ENCODE measurements around the gene HOXB6.

The HOXB6 gene

DNA sequence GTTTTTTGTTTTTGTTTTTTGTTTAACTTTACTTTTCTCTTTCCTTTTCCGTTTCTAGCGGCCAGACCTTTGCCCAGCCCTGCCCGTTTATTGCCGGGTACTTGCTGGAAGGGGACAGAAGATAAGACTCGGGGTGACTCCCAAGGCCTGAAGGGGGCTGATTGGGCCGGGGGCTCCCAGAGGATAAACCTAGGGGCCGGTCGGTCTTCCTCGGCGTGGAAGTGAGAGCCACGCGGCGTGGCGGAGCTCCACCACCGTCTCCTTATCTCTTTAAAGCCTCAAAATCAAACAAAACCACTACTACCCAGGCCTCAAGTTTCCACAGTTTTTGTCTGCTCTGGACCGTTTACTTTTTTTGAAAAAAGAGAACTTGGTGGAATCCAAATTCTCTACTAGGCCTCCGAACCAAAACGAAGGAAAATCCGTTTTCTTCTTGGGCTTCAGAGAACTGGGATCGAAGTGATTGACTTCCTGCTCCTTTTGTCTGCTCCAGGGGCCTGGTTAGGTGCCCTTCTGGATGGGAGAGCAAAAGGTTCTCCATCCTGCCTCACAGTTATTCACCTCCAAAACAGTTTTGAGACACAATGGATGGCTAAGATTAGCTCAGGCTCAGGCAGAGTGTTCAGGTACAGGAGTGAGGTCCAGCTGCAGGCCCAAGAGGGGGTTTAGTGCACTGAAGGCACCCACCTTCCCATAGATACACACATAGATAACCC, 29.9 kb upstream of the HOXB6 start:
- H3K27me3 ChIP-seq (ENCODE audit: control insufficient read depth in 1 of 2, insufficient read depth in 2 of 2, low read length in 2 of 2): peaks cover 89 to 95% of the 10 kb centered on the region in 2 donors
- H3K4me3 ChIP-seq (ENCODE audit: low read depth in 1 of 2, low read length in 2 of 2): no peak overlapping the region
- no peak overlapping the region for H3K9ac ChIP-seq (ENCODE audit: low read depth in 1 of 2, low read length in 2 of 2)
- no peaks in the 10 kb centered on the region for H3K36me3 ChIP-seq (ENCODE audit: control insufficient read depth in 1 of 2, insufficient read depth in 2 of 2, low read length in 2 of 2)
- H3K9me3 ChIP-seq (ENCODE audit: control insufficient read depth in 1 of 2, low read length in 2 of 2): no peaks in the 10 kb centered on the region
- H3K4me1 ChIP-seq (ENCODE audit: control insufficient read depth in 1 of 2, insufficient read depth in 2 of 2, low read length in 2 of 2): no peaks in the 10 kb centered on the region
- no peak overlapping the region for H3K27ac ChIP-seq (ENCODE audit: low read depth, low read length)

DNA sequence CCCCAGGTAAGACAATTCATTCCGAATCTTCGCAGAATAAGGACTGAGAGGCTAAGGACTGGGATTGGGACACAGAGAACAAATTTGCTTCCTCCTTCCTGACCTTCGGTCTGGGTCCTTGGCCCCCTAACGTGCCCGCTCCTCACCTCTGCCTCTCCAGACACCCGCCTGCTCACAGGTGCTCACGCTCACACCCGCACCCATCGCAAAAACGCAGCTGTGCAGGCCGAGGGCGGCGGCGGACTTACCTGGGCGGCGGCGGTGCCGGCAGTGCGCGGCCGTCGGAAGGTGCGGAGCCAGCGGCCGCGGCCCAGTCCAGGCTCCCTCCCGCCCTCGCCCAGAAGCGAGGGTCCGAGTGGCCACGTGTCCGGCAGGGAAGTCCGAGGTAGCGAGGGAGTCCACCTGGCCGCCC, 28.5 kb upstream of the HOXB6 start:
- Histone ChIP-seq H3K36me3 (ENCODE audit: control insufficient read depth in 1 of 2, insufficient read depth in 2 of 2, low read length in 2 of 2) (no peaks in the 10 kb centered on the region), H3K27ac (ENCODE audit: low read depth, low read length) (no peak overlapping the region), H3K9ac (ENCODE audit: low read depth in 1 of 2, low read length in 2 of 2) (no peak overlapping the region), H3K27me3 (ENCODE audit: control insufficient read depth in 1 of 2, insufficient read depth in 2 of 2, low read length in 2 of 2) (peaks cover 89 to 95% of the 10 kb centered on the region in 2 donors), H3K9me3 (ENCODE audit: control insufficient read depth in 1 of 2, low read length in 2 of 2) (no peaks in the 10 kb centered on the region), H3K4me1 (ENCODE audit: control insufficient read depth in 1 of 2, insufficient read depth in 2 of 2, low read length in 2 of 2) (no peaks in the 10 kb centered on the region), H3K4me3 (ENCODE audit: low read depth in 1 of 2, low read length in 2 of 2) (no peak overlapping the region)

DNA sequence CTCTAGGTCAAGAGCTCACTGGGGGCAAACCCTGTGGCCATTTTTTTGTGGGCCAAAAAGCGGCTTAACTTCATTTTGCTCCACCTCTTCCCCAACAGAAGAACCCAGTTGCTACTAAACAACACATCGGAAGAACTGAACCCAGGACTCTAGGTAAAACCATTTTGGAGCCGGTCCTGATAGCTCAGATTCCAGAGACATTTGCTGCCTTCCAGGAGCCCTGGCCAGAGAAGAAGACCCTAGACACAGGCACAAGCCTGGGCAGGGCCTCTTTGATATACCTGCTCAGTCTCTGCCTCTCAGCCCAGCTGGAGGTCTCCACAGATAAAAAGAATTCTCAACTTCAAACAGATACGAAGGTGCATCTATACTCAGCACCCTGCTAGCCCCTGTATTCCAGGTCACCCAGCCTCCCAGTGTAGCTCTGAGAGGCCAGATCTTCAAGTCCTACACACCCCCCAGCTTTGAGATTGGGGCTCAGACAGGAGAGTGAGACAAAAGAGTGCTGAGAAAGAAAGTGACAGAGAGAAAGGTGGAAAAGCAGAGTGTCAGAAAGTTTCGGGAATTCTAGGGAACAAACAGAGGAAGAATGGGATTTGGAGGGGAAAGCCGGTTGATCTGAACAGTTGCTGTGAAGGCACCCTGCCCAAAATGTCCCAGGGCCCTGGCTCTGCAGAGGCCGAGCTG, 27.9 kb upstream of the HOXB6 start:
- H3K27me3 ChIP-seq (ENCODE audit: control insufficient read depth in 1 of 2, insufficient read depth in 2 of 2, low read length in 2 of 2): peaks cover 89 to 96% of the 10 kb centered on the region in 2 donors

DNA sequence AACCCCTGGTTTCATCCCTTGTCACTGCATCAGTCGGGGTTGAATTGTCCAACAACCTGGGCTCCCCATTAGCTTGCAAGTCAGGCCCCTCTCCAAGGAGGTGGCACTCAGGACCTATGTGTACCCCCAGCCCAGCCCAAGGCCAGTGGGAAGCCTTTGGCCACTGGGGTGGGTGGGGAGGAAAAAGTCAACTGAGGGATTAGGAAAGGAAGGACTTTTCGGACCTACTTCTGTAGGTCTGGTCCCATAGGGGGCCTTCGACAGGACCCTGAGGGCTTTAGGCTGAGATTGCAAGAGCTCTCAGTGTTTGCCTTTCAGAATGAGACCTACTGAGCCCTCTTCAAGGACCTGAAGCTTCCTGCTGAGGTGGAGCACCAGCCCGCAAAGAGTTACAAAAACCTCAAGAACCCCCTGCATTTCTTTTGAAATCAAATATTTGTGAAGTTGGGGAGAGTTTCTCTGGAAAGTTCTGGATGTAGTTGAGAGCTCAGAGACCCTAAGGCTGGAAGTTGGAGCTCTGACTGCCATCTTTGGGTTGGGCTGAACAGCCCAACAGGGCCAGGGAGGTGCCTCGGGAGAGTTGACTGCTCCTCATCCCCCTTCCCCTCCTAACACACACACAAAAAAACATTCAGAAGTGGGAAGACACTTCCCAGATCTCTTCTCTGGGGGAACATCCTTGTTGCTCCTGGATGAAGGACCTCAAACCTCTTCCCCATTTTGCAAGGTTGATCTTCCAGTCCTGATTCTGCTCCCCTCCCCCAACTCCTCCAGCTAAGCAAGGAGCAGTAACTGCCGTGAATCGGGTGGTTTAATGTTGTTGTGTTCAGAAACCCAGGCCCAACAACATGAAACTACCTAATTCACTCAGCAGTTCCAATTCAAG, 27.1 kb upstream of the HOXB6 start:
- peaks cover under 1 to 3% of the 10 kb centered on the region in 2 donors for H3K4me1 ChIP-seq (ENCODE audit: control insufficient read depth in 1 of 2, insufficient read depth in 2 of 2, low read length in 2 of 2)
- H3K27me3 ChIP-seq (ENCODE audit: control insufficient read depth in 1 of 2, insufficient read depth in 2 of 2, low read length in 2 of 2): peaks cover 89 to 96% of the 10 kb centered on the region in 2 donors
- no peak overlapping the region for H3K27ac ChIP-seq (ENCODE audit: low read depth, low read length)
- no peak overlapping the region for H3K4me3 ChIP-seq (ENCODE audit: low read depth in 1 of 2, low read length in 2 of 2)
- no peaks in the 10 kb centered on the region for H3K36me3 ChIP-seq (ENCODE audit: control insufficient read depth in 1 of 2, insufficient read depth in 2 of 2, low read length in 2 of 2)
- no peaks in the 10 kb centered on the region for H3K9me3 ChIP-seq (ENCODE audit: control insufficient read depth in 1 of 2, low read length in 2 of 2)
- no peak overlapping the region for H3K9ac ChIP-seq (ENCODE audit: low read depth in 1 of 2, low read length in 2 of 2)

More for the DNA sequence above, 27.9 kb upstream of the HOXB6 start:
- H3K9me3 ChIP-seq (ENCODE audit: control insufficient read depth in 1 of 2, low read length in 2 of 2): no peaks in the 10 kb centered on the region
- H3K27ac ChIP-seq (ENCODE audit: low read depth, low read length): no peak overlapping the region
- no peak overlapping the region for H3K4me3 ChIP-seq (ENCODE audit: low read depth in 1 of 2, low read length in 2 of 2)
- H3K9ac ChIP-seq (ENCODE audit: low read depth in 1 of 2, low read length in 2 of 2): no peak overlapping the region
- H3K36me3 ChIP-seq (ENCODE audit: control insufficient read depth in 1 of 2, insufficient read depth in 2 of 2, low read length in 2 of 2): no peaks in the 10 kb centered on the region
- no peaks in the 10 kb centered on the region for H3K4me1 ChIP-seq (ENCODE audit: control insufficient read depth in 1 of 2, insufficient read depth in 2 of 2, low read length in 2 of 2)

DNA sequence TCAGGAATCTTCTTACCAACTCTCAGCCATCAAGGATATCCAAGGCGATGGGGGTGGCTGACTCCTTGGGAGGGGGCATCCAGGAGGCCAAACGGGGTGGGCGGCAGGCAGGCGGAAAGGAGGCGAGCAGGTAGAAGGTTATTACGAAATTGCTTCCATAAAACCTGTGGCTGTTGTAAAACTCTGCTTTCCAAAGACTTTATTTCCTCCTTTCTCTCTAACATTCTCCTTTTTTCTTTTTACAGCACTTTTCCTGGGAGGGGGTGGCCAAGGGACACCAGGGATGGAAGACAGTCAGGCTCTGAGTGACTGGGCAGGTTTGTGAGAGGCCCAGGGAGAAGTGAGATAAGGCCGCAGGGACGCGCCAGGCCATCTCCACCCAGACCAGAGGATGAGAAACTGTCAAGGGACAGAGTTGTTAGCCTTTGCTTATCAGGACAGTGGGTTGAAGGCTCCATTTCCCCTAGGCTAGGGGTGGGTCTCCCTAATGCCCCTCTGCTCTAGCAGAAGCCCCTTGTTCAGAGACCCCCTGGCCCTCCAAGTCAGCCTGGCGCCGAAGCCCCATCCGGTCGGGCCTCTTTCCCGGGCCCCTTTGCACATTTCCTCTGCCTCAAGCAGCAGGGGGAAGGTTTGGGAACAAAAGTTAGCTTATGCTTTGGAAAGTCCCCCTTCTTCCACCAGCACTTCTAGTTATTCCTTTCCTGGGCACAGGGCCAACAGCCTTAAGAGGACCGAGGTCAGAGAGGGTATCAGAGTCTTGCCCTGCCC, 26.3 kb upstream of the HOXB6 start:
- Histone ChIP-seq H3K27me3 (ENCODE audit: control insufficient read depth in 1 of 2, insufficient read depth in 2 of 2, low read length in 2 of 2) (peaks cover 89 to 95% of the 10 kb centered on the region in 2 donors), H3K4me1 (ENCODE audit: control insufficient read depth in 1 of 2, insufficient read depth in 2 of 2, low read length in 2 of 2) (peaks cover 7 to 9% of the 10 kb centered on the region in 2 donors), H3K9me3 (ENCODE audit: control insufficient read depth in 1 of 2, low read length in 2 of 2) (no peaks in the 10 kb centered on the region)

DNA sequence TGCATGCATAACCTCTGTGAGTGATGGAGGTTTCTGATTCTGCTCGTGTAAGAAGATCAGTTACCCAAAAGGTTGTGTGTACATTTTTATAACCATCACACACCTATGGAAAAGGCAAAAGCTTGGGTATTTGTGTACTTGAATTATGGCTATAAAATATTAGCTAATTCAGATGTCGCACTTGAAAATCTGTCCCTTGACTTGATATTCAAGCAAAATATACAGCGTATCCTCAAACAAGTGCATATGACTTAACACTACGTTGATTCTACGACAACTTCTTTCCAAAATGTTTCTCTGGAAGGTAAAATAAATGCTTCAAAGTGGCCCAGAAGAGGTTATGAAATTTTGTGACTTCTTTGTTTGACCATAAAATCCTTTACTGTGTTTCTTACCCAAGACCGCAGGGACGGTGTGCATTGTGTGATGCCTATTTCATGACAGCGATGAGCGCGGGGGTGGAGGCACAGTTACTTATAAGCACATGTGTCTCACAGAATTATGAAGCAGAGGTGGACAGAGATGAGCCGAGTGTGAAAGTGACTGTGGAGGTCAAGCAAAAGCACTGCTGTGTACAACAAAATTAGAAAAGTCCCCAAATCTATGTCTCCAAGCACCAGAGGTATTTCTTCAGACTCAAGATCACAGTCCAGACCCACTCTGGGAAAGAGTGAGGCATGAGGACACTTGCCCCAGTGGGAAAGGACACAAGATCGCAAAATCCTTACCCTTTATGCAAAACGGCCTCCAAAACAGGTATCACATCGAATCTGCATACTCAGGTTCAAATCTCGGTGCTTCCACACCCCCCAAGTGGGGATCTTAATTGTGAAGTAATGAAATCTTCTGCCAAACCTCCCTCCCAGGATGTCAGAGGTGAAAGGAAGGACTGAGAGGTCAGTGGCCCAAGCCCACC, 25.5 kb upstream of the HOXB6 start:
- H3K4me3 ChIP-seq (ENCODE audit: low read depth in 1 of 2, low read length in 2 of 2): no peak overlapping the region
- H3K4me1 ChIP-seq (ENCODE audit: control insufficient read depth in 1 of 2, insufficient read depth in 2 of 2, low read length in 2 of 2): peaks cover 9 to 14% of the 10 kb centered on the region in 2 donors
- no peaks in the 10 kb centered on the region for H3K36me3 ChIP-seq (ENCODE audit: control insufficient read depth in 1 of 2, insufficient read depth in 2 of 2, low read length in 2 of 2)
- H3K9ac ChIP-seq (ENCODE audit: low read depth in 1 of 2, low read length in 2 of 2): no peak overlapping the region
- peaks cover 91 to 95% of the 10 kb centered on the region in 2 donors for H3K27me3 ChIP-seq (ENCODE audit: control insufficient read depth in 1 of 2, insufficient read depth in 2 of 2, low read length in 2 of 2)
- H3K9me3 ChIP-seq (ENCODE audit: control insufficient read depth in 1 of 2, low read length in 2 of 2): no peaks in the 10 kb centered on the region
- H3K27ac ChIP-seq (ENCODE audit: low read depth, low read length): no peak overlapping the region

More for the DNA sequence above, 26.3 kb upstream of the HOXB6 start:
- Histone ChIP-seq H3K27ac (ENCODE audit: low read depth, low read length) (no peak overlapping the region), H3K4me3 (ENCODE audit: low read depth in 1 of 2, low read length in 2 of 2) (no peak overlapping the region), H3K9ac (ENCODE audit: low read depth in 1 of 2, low read length in 2 of 2) (no peak overlapping the region), H3K36me3 (ENCODE audit: control insufficient read depth in 1 of 2, insufficient read depth in 2 of 2, low read length in 2 of 2) (no peaks in the 10 kb centered on the region)

DNA sequence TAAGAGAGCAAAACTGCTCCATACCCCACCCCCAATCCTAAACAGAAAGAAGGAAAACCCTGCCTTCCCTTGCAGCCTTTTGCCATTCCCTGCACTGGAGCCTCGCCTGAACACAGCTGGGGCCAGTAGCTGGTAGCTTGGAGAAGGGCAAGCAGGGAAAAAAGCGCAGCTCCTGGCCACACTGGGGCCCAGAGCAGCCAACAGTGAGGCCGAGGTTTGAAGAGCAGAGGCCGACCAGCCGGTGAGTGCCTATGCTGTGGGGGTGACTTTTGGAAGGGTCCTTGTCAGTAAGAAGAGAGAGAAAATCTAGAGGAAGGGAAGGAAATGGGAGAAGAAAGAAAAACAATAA, 24.6 kb upstream of the HOXB6 start:
- no peak overlapping the region for H3K9ac ChIP-seq (ENCODE audit: low read depth in 1 of 2, low read length in 2 of 2)
- peaks cover 91 to 95% of the 10 kb centered on the region in 2 donors for H3K27me3 ChIP-seq (ENCODE audit: control insufficient read depth in 1 of 2, insufficient read depth in 2 of 2, low read length in 2 of 2)
- no peaks in the 10 kb centered on the region for H3K9me3 ChIP-seq (ENCODE audit: control insufficient read depth in 1 of 2, low read length in 2 of 2)
- H3K4me1 ChIP-seq (ENCODE audit: control insufficient read depth in 1 of 2, insufficient read depth in 2 of 2, low read length in 2 of 2): peaks cover 9 to 14% of the 10 kb centered on the region in 2 donors
- no peaks in the 10 kb centered on the region for H3K36me3 ChIP-seq (ENCODE audit: control insufficient read depth in 1 of 2, insufficient read depth in 2 of 2, low read length in 2 of 2)
- H3K27ac ChIP-seq (ENCODE audit: low read depth, low read length): no peak overlapping the region
- no peak overlapping the region for H3K4me3 ChIP-seq (ENCODE audit: low read depth in 1 of 2, low read length in 2 of 2)

DNA sequence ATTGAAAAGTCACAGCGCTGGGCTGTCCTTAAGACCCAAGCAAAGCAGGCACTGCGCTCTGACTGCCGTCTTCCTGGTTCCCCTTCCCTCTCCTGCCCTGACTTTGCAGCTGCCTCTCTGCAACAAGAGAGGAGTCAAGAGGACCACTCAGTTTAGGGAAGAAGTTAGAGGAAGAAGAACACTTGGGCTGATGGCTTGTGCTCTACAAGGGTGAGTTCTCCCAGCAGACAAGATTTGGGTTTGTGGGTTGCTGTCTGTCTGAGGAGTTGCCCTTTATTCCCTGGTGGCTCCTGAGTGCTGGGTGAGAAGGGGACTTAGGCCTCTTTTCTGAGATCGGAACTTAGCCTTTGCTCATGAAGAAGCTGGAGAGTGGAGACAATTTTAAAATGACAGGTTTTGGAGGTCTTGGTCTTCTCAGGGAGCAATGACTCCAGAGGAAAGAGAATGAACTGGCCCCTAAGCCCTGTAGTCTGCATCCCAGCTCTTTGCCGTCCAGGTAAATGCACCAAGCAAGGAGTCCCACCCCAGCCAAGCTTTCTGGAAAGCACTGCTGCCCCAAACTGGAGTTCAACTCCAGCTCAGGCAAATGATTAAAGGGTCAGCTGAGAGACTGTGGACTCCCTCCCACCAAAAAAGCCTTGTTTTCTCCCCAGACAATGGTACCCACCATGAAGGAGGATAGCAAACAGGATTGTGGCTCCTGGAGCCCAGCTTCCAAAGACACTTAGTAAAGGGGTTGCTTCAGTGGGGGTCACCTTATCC, 24.0 kb upstream of the HOXB6 start:
- Histone ChIP-seq H3K9ac (ENCODE audit: low read depth in 1 of 2, low read length in 2 of 2) (no peak overlapping the region), H3K4me3 (ENCODE audit: low read depth in 1 of 2, low read length in 2 of 2) (no peak overlapping the region), H3K9me3 (ENCODE audit: control insufficient read depth in 1 of 2, low read length in 2 of 2) (no peaks in the 10 kb centered on the region), H3K27me3 (ENCODE audit: control insufficient read depth in 1 of 2, insufficient read depth in 2 of 2, low read length in 2 of 2) (peaks cover 96% of the 10 kb centered on the region in 2 donors), H3K36me3 (ENCODE audit: control insufficient read depth in 1 of 2, insufficient read depth in 2 of 2, low read length in 2 of 2) (no peaks in the 10 kb centered on the region), H3K27ac (ENCODE audit: low read depth, low read length) (no peak overlapping the region), H3K4me1 (ENCODE audit: control insufficient read depth in 1 of 2, insufficient read depth in 2 of 2, low read length in 2 of 2) (peaks cover 9 to 14% of the 10 kb centered on the region in 2 donors)

All from duodenal mucosa (tissue), 2 donors.